HepG2 (cell line): ENCODE results near the gene PEX11G. TPM values are rescaled to one million over a fixed set of nuclear protein-coding genes. Genes with fewer than 3 reads are reported as not detected.

Experiments used
- DRAP1 ChIP-seq: IDR thresholded peaks from 2 replicates; pipeline ENCODE4 v1.6.1; 2016; ENCODE audit warnings: missing genetic modification reagents, missing compliant biosample characterization
- IRX3 ChIP-seq: sonication (generic); formaldehyde crosslinking; IDR thresholded peaks from 2 replicates; pipeline ENCODE4 v1.8.1; 2023; ENCODE audit warnings: mild to moderate bottlenecking, low read depth, missing genetic modification reagents, borderline replicate concordance
- MEF2D ChIP-seq: sonication (generic); formaldehyde crosslinking; IDR thresholded peaks from 2 replicates; pipeline ENCODE4 v1.5.1; 2020; ENCODE audit warnings: mild to moderate bottlenecking, missing genetic modification reagents
- PRDM15 ChIP-seq: sonication (generic); formaldehyde crosslinking; IDR thresholded peaks from 2 replicates; pipeline ENCODE4 v1.4.0; 2020; ENCODE audit warnings: missing genetic modification reagents
- RAD21 ChIP-seq: fragments of 450-650 bp; formaldehyde crosslinking; IDR thresholded peaks from 2 replicates; pipeline ENCODE4 v1.5.0; 2020; ENCODE audit warnings: mild to moderate bottlenecking
- SPEN ChIP-seq: sonication (generic); formaldehyde crosslinking; IDR thresholded peaks from 2 replicates; pipeline ENCODE4 v1.5.1; 2020; ENCODE audit warnings: low read depth, mild to moderate bottlenecking, missing genetic modification reagents
- STAG1 ChIP-seq: sonication (generic); formaldehyde crosslinking; IDR thresholded peaks from 2 replicates; pipeline ENCODE4 v1.4.0; 2020; ENCODE audit warnings: missing genetic modification reagents
- THAP11 ChIP-seq: IDR thresholded peaks from 2 replicates; pipeline ENCODE4 v1.6.1; 2016; ENCODE audit warnings: missing biosample characterization, missing genetic modification reagents
- ZBTB42 ChIP-seq: sonication (generic); formaldehyde crosslinking; IDR thresholded peaks from 2 replicates; pipeline ENCODE4 v1.5.0; 2020; ENCODE audit warnings: mild to moderate bottlenecking, missing genetic modification reagents
- ZFP37 ChIP-seq: sonication (generic); formaldehyde crosslinking; IDR thresholded peaks from 2 replicates; pipeline ENCODE4 v1.4.0; 2020; ENCODE audit warnings: missing genetic modification reagents, borderline replicate concordance
- ZMYM4 ChIP-seq: sonication (generic); formaldehyde crosslinking; IDR thresholded peaks from 2 replicates; pipeline ENCODE4 v1.8.1; 2023; ENCODE audit warnings: mild to moderate bottlenecking, missing genetic modification reagents
- ZNF296 ChIP-seq: sonication (generic); formaldehyde crosslinking; conservative IDR thresholded peaks from 2 replicates; pipeline ENCODE4 v1.5.0; 2020; ENCODE audit warnings: mild to moderate bottlenecking, missing genetic modification reagents
- ZNF343 ChIP-seq: sonication (generic); formaldehyde crosslinking; IDR thresholded peaks from 2 replicates; pipeline ENCODE4 v1.4.0; 2020; ENCODE audit warnings: mild to moderate bottlenecking, missing genetic modification reagents
- ZNF432 ChIP-seq: sonication (generic); formaldehyde crosslinking; IDR thresholded peaks from 2 replicates; pipeline ENCODE4 v1.5.0; 2020; ENCODE audit warnings: missing genetic modification reagents, mild to moderate bottlenecking, borderline replicate concordance
- ZNF574 ChIP-seq: sonication (generic); formaldehyde crosslinking; IDR thresholded peaks from 2 replicates; pipeline ENCODE4 v1.4.0; 2020; ENCODE audit warnings: missing genetic modification reagents
- polyA plus RNA-seq, 8 experiments: library from polyadenylated mRNA; depleted of rRNA in 3 of 8; stranded (reverse) in 7 of 8; unstranded in 1 of 8; fragments of >200 nt; fragmentation: Illumina TruSeq in 4 of 8; extraction: Trizol in 4 of 8; gene quantifications; 2 replicates each; pipeline versions ENCODE4 v1.2.1 to v1.2.3, GENCODE V29; 2011 to 2016; ENCODE audit warnings: low read depth in 4 of 8, missing spikeins in 1 of 8, mixed read lengths in 1 of 8; ENCODE audit not compliant: insufficient read depth in 1 of 8
- total RNA-seq, 5 experiments: library from RNA; depleted of rRNA; stranded (reverse); fragments of >200 nt; fragmentation: Illumina TruSeq; extraction: Trizol; gene quantifications; 2 replicates each; pipeline ENCODE4 v1.2.3, GENCODE V29; 2016; ENCODE audit warnings: low read depth in 1 of 5
- TF ChIP-seq, protein P1 (sequence below): sonication (generic); formaldehyde crosslinking; IDR thresholded peaks from 2 replicates; pipeline ENCODE4 v1.4.0; 2020; ENCODE audit warnings: missing genetic modification reagents

The PEX11G gene
- total and polyA plus RNA-seq, 2 of the 13 experiments (the other 11 are each of a cell fraction or from before 2014, with no cell fraction given) = not detected

DNA sequence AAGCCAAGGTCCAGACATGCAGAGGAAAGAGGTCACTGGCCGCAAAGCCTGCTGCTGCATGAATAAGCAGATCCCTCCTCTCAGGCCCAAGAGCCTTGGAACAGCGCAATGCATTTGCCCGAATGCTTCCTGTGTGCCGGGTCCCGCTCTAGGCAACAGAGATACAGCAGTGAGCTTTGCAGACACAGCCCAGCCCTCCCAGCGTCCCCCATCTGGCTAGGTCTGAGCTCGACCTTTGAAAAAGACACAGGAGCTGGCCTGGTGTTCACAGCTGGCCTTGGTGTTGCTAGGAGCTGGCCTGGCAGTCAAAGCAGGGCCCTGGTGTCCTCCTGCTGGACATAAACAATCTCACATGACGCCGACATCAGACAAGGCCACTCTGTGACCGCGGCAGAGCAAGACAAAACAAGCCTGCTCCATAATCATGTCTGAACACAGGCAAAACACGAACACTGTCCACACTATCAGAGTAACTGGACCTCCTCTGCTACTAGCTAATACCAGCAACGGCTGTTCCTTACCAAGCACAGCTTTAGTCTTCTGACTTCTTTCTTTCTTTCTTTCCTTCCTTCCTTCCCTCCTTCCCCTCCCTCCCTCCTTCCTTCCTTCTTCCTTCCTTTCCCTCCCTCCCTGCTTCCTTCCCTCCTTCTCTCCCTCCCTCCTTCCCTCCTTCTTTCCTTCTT is 5.7 kb upstream of the PEX11G start (continued):
- TF ChIP-seq, protein P1, sequence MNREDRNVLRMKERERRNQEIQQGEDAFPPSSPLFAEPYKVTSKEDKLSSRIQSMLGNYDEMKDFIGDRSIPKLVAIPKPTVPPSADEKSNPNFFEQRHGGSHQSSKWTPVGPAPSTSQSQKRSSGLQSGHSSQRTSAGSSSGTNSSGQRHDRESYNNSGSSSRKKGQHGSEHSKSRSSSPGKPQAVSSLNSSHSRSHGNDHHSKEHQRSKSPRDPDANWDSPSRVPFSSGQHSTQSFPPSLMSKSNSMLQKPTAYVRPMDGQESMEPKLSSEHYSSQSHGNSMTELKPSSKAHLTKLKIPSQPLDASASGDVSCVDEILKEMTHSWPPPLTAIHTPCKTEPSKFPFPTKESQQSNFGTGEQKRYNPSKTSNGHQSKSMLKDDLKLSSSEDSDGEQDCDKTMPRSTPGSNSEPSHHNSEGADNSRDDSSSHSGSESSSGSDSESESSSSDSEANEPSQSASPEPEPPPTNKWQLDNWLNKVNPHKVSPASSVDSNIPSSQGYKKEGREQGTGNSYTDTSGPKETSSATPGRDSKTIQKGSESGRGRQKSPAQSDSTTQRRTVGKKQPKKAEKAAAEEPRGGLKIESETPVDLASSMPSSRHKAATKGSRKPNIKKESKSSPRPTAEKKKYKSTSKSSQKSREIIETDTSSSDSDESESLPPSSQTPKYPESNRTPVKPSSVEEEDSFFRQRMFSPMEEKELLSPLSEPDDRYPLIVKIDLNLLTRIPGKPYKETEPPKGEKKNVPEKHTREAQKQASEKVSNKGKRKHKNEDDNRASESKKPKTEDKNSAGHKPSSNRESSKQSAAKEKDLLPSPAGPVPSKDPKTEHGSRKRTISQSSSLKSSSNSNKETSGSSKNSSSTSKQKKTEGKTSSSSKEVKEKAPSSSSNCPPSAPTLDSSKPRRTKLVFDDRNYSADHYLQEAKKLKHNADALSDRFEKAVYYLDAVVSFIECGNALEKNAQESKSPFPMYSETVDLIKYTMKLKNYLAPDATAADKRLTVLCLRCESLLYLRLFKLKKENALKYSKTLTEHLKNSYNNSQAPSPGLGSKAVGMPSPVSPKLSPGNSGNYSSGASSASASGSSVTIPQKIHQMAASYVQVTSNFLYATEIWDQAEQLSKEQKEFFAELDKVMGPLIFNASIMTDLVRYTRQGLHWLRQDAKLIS (CRISPR knock-in tag) = no peak
- TF ChIP-seq IRX3 (CRISPR knock-in tag) = no peak
- TF ChIP-seq PRDM15 (CRISPR knock-in tag) = no peak
- 0 out of 2 replicates have a peak, but pooled peaks have one; percentile 8 for TF ChIP-seq ZMYM4
- TF ChIP-seq THAP11 (CRISPR knock-in tag) = peak; percentile 51; the same call in 1 of the 2 replicates
- TF ChIP-seq ZNF296 (CRISPR knock-in tag) = no peak; the same call in 1 of the 2 replicates
- peak; percentile 14; the same call in 1 of the 2 replicates for TF ChIP-seq MEF2D (CRISPR knock-in tag)
- TF ChIP-seq STAG1 = 0 out of 2 replicates have a peak, but pooled peaks have one; percentile 31
- TF ChIP-seq ZNF343 (CRISPR knock-in tag) = no peak
- peak; percentile 38 for TF ChIP-seq ZNF574 (CRISPR knock-in tag)
- TF ChIP-seq ZFP37 (CRISPR knock-in tag) = no peak
- no peak for TF ChIP-seq ZBTB42 (CRISPR knock-in tag)
- peak; percentile 46 for TF ChIP-seq SPEN (CRISPR knock-in tag)
- TF ChIP-seq RAD21 = peak; percentile 70
- peak; percentile 46; the same call in 1 of the 2 replicates for TF ChIP-seq DRAP1 (CRISPR knock-in tag)
- TF ChIP-seq ZNF432 = no peak
